GM12878 (cell line): Measurements from ENCODE around the gene SEC63.

Experiments
- CTCF ChIP-seq, 3 experiments: IDR thresholded peaks in 2 of 3; conservative IDR thresholded peaks in 1 of 3; 2 replicates each; pipeline ENCODE4 v1.5.1; 2011; ENCODE audit warnings: low read depth in 3 of 3, low read length in 3 of 3, mild to moderate bottlenecking in 3 of 3, control low read depth in 2 of 3, moderate library complexity in 2 of 3, inconsistent platforms in 1 of 3, mixed read lengths in 1 of 3; ENCODE audit not compliant: control insufficient read depth in 2 of 3, insufficient read depth in 1 of 3; ENCODE audit errors: extremely low read depth in 1 of 3
- REST ChIP-seq: IDR thresholded peaks from 2 replicates; pipeline ENCODE4 v1.6.1; 2012; ENCODE audit warnings: mild to moderate bottlenecking, low read depth, low read length
- SRF ChIP-seq, 2 experiments: IDR thresholded peaks; 2 replicates each; pipeline ENCODE4 v1.6.1; 2011; ENCODE audit warnings: low read depth in 2 of 2, low read length in 2 of 2, mild to moderate bottlenecking in 1 of 2, moderate library complexity in 1 of 2

- TF ChIP-seq CTCF (IDR thresholded peaks at IDR 0.05 in 2 of 3, conservative IDR thresholded peaks at IDR 0.05 in 1 of 3; ENCODE audit: control insufficient read depth in 2 of 3, extremely low read depth in 1 of 3, insufficient read depth in 1 of 3, low read depth in 3 of 3, low read length in 3 of 3) (no peak), REST (no peak), SRF (IDR thresholded peaks at IDR 0.05; ENCODE audit: low read depth in 2 of 2, low read length in 2 of 2) (no peak)
Measured at GRCh38 chr6:107999341-107999740, 41.3 kb upstream of the SEC63 start.
